NCI-H2081 (cell line): ENCODE measurements around the gene NINJ2.

Source experiments
- DNase-seq, 2 experiments: peaks; one replicate each; lab custom pipeline; 2025; lab: John Stamatoyannopoulos, UW

The NINJ2 gene

DNA sequence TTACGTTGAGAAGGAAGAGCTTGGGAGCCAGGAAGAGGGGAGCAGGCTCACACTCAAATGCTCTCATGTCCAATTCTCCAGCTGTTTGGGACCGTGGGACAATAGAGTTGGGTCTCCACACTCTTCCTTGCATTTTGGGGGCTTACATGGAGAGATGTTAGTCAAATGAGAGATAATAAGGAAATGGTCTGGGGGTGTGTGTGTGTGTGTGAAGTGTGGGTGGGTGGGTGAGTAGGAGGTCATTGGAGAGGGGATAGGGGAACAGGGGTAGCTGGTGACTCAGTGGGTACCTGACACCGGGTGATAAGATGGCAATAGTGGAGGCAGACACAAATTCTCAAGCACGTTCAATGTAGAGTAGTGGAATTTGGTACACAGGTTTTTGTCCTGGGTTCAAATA lies 135.5 kb downstream of the NINJ2 start:
- no peak for DNase-seq

DNA sequence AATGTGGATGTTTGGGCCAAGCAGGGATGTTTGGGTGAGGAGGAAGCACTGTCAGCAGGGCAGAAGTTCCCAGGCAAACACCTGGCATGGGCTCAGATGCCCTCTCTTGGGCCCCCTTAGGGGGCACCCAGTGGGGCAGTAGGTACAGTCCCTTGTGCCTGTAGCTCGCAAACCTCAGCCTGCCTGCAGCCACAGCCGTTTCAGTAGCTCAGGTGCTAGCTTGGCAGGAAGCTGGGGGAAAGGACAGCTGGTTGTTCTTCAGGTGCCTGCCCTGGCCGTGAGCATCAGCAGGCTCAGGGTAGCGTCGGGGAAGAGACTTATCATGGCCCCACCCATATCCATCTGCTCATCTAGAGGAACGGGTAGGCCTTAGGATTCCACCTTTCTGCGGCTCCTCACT lies 136.0 kb downstream of the NINJ2 start:
- DNase-seq, result no peak

DNA sequence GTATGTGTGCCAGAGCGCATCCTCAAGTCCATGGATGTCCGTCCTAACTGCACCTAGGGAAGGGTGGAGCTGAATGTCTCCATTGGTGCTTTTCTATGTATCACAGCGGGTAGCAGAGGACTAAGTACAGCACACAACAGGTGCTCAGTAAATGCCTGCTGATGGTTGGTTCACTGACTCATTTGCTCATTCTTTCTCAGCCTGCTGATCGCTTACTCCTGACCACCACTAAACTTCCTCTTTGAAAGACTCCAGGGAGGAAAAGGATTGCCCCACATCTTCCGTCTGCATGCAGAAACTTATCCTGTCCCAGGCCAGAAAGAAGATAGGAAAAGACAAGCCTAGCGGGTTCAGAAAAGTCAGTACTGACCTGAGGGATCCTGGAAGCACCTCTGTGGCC lies 137.2 kb downstream of the NINJ2 start:
- DNase-seq, result no peak

DNA sequence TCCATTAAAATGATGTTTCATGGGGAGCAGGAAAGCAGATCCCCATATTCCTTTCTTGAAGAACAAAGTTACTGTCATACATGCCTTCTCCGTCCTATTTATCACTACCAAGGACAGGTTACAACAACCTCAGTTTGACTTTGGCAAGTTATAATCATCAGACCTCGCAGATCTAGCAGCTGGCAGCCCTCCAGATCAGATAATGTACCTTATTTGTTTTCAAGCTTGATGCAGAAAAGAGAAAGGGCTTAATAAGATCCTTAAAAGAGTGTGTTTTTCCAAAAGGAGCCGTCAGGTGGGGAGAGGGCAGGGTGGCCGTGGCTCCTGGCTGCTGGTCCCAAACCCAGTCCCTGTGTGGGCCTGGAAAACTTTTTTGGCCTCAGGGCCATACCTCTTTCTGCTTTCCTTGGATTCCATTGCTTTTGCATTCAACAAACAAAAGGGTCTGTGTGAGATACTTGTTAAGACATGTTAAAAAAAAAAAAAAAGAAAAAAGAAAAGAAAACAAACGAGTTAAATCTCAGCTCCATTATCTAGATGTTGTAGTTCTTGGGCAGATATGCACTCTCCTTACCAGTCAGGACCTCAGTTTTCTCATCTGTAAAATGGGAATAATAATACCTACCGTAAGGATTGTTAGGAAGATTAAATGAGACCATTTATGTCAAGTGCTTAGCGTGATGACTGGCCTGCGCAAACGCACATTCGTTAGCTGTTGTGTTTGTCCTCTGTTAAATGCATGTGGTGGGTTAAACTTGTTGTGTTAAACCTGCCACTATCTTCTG lies 138.9 kb downstream of the NINJ2 start:
- DNase-seq, result no peak

DNA sequence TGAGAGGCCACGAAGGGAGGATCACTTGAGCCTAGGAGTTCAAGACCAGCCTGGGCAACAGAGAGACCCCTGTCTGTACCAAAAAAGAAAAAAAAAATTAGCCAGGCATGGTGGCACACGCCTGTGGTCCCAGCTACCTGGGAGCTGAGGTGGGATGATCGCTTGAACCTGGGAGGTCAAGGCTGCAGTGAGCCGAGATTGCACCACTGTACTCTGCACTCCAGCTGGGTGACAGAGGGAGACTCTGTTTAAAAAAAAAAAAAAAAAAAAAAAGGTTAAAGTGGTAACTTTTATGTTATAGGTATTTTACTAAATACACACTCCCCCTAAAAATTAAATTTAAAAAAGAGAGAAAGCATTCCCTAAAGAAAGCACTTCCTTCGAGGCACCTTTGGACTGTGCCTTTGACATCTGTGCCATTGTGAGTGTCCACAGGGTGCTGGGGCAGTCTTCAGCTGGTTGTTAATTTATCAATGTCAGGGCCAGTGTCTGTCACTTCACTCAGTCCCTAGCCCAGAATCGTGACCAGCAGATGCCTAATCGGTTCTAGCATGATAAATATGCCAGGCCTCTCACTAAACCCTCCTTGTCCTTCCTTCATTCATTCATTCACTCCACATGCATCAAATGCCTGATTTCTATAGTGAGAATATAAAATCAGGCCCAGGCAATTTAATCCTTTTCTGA lies 140.4 kb downstream of the NINJ2 start:
- no peak for DNase-seq

DNA sequence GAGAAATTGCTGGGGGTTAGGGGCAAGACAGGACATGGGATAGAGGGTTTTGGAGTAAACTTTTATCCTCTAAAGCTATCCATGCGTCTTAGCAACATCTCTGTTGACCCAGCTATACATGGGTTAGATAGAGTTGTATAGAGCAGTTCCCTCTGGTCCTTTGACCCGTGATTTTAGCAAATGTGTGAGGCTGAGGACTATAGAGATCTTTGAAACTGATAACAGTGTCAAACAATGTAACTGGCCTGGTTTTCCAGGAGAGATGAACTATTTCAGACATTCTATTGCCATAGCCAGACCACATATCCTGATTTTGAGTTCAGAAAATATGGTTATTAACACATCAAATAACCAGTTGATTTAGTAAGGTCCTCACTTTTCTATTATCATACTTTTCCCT lies 143.1 kb downstream of the NINJ2 start:
- DNase-seq, result no peak

DNA sequence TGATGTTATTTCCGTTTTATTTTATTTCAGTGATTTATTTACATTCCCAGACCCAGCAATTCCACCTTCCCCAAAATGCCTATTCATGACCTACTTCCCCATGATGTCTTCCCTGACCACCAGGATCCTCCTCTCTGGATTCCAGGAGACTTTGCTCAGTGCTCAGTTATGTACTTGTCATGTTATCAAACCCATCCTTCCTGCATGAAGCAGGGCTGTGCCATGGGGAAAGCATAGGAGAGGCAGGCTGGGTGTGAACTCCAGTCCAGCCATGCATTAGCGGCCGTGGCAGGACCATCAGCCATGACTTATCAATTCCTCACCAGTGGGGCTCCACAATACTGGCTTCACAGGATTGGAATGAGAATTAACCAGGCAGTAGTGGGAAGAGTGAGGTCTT lies 145.7 kb downstream of the NINJ2 start:
- DNase-seq, result no peak
